ENCODE measurements around the gene TBX18. TPM values are rescaled to one million over a fixed set of nuclear protein-coding genes. Genes with fewer than 3 reads are reported as not detected.

TBX18 gene
- total and polyA plus RNA-seq, 4 donors: 0.05 to 1.3 (median 0.21) TPM

DNA sequence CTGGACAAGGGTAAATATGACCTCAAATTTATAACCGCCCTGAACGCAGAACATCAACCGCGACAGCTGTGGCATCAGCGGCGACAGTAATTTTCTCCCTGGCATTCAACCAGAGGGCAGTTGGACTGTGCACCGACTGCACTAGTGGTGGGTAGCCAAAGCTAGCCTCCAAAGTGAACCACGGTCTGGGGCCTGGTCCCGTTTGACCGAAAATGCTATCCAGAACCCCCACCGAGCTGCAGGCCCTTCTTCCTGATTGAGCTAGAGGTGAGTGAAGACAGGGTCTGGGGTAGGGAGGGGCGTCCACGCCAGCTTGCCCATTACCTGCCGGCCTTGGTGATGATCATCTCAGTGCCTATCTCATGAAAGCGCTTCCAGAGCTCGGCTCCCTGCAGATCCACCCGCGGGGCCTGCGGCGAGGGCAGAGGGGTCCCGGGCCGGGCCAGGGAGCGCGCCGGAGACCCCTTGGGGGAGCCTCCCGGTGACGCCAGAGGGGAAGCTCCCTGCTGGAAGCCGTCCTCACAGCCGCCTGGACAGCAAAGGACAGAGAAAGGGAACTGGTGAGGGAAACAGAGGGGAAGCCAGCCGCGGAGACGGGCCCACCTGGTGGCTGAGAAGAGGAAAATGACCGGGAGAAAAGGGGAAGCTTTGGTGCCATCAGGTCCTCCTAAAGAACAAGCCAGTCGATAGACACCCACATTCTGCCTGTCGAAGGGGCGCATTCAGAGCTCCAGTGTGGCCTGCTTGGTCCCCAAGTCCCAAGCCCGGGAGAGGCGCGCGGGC lies 2.0 kb downstream of the TBX18 start:
- DNase-seq: no peak
- peak overlapping the region in 1 of 2 donors; percentile 43 for H3K27ac ChIP-seq (ENCODE audit: low read depth in 1 of 2, low read length in 1 of 2)
- TF ChIP-seq, protein P1, sequence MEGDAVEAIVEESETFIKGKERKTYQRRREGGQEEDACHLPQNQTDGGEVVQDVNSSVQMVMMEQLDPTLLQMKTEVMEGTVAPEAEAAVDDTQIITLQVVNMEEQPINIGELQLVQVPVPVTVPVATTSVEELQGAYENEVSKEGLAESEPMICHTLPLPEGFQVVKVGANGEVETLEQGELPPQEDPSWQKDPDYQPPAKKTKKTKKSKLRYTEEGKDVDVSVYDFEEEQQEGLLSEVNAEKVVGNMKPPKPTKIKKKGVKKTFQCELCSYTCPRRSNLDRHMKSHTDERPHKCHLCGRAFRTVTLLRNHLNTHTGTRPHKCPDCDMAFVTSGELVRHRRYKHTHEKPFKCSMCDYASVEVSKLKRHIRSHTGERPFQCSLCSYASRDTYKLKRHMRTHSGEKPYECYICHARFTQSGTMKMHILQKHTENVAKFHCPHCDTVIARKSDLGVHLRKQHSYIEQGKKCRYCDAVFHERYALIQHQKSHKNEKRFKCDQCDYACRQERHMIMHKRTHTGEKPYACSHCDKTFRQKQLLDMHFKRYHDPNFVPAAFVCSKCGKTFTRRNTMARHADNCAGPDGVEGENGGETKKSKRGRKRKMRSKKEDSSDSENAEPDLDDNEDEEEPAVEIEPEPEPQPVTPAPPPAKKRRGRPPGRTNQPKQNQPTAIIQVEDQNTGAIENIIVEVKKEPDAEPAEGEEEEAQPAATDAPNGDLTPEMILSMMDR (IDR thresholded peaks at IDR 0.05; ENCODE audit: control extremely low read depth, extremely low read depth): no peak
- peaks cover 16 to 86% (median 85%) of the 10 kb centered on the region in 3 donors for H3K27me3 ChIP-seq (ENCODE audit: control insufficient read depth in 3 of 3, insufficient read depth in 3 of 3, low read length in 2 of 3)
- H3K4me1 ChIP-seq (ENCODE audit: control insufficient read depth in 5 of 5, insufficient read depth in 5 of 5, low read length in 5 of 5): peaks cover 0 to 11% (median 2%) of the 10 kb centered on the region in 5 donors
- no peak for ATAC-seq (ENCODE audit: insufficient read depth, low FRiP score)
- H3K4me3 ChIP-seq: no peak overlapping the region
- H3K9me3 ChIP-seq (ENCODE audit: control insufficient read depth in 4 of 4, insufficient read depth in 3 of 4, low read length in 3 of 4): peaks cover 0 to 16% (median 0%) of the 10 kb centered on the region in 4 donors
- H3K9ac ChIP-seq (ENCODE audit: insufficient read depth in 1 of 2, low read length in 2 of 2): no peak overlapping the region
- H3K36me3 ChIP-seq (ENCODE audit: control insufficient read depth in 4 of 4, insufficient read depth in 4 of 4, low read length in 4 of 4): no peaks in the 10 kb centered on the region
- 7% methylated on average over 36 to 40 of the region's 40 CpGs for WGBS, 2 donors

DNA sequence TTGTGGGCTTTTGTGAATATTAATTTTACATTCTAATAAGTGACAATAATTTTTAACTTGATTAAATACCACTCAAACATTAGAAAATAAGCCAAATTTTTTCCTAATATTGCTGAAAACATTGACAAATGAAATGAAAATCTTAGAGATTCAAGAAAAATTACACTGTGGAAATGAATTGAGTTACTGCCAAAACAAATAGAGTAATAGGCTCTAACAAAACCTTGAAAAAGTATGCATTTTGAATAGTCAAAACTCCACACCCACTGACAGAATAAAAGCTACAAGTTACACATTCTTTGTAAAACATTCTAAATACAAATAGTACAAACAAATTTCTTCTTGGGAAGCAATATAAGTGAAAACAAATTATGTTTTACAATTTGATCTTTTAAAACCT lies 5.9 kb downstream of the TBX18 start:
- Histone ChIP-seq H3K36me3 (ENCODE audit: control insufficient read depth in 4 of 4, insufficient read depth in 4 of 4, low read length in 4 of 4) (no peaks in the 10 kb centered on the region), H3K27ac (ENCODE audit: low read depth in 1 of 2, low read length in 1 of 2) (no peak overlapping the region), H3K4me3 (no peak overlapping the region), H3K9me3 (ENCODE audit: control insufficient read depth in 4 of 4, insufficient read depth in 3 of 4, low read length in 3 of 4) (peaks cover 0 to 2% (median 0%) of the 10 kb centered on the region in 4 donors), H3K9ac (ENCODE audit: insufficient read depth in 1 of 2, low read length in 2 of 2) (no peak overlapping the region), H3K4me1 (ENCODE audit: control insufficient read depth in 5 of 5, insufficient read depth in 5 of 5, low read length in 5 of 5) (peaks cover 0 to 3% (median 0%) of the 10 kb centered on the region in 5 donors), H3K27me3 (ENCODE audit: control insufficient read depth in 3 of 3, insufficient read depth in 3 of 3, low read length in 2 of 3) (peaks cover 12 to 66% (median 59%) of the 10 kb centered on the region in 3 donors)
- DNase-seq (no peak), ATAC-seq (ENCODE audit: insufficient read depth, low FRiP score) (no peak)
- TF ChIP-seq, protein P1 (IDR thresholded peaks at IDR 0.05; ENCODE audit: control extremely low read depth, extremely low read depth): no peak

DNA sequence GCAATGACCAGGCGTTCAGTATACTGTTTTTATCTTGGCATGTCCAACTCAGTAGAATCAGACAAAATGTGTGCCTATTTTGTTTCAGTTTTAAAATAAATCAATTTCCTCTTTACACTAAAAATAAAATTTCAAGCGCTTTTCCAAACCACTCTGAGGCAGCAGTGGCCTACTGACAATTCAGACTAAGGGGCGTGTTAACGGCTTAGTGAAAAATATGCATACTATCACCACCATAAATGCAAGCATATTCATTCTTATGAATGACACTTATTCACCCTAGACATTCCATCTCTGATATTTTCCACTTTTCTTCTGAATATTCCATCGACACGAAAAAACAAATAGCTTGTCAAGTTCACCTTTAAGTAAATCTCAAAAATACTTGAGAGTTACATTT lies 7.5 kb downstream of the TBX18 start:
- Histone ChIP-seq H3K4me3 (no peak overlapping the region), H3K9me3 (ENCODE audit: control insufficient read depth in 4 of 4, insufficient read depth in 3 of 4, low read length in 3 of 4) (no peaks in the 10 kb centered on the region), H3K9ac (ENCODE audit: insufficient read depth in 1 of 2, low read length in 2 of 2) (no peak overlapping the region), H3K27ac (ENCODE audit: low read depth in 1 of 2, low read length in 1 of 2) (no peak overlapping the region), H3K4me1 (ENCODE audit: control insufficient read depth in 5 of 5, insufficient read depth in 5 of 5, low read length in 5 of 5) (no peaks in the 10 kb centered on the region), H3K36me3 (ENCODE audit: control insufficient read depth in 4 of 4, insufficient read depth in 4 of 4, low read length in 4 of 4) (no peaks in the 10 kb centered on the region), H3K27me3 (ENCODE audit: control insufficient read depth in 3 of 3, insufficient read depth in 3 of 3, low read length in 2 of 3) (peaks cover 4 to 54% (median 43%) of the 10 kb centered on the region in 3 donors)
- 65 to 81% methylated on average over 6 of the region's 6 CpGs for WGBS, 2 donors
- DNase-seq (no peak), ATAC-seq (ENCODE audit: insufficient read depth, low FRiP score) (no peak)
- TF ChIP-seq, protein P1 (IDR thresholded peaks at IDR 0.05; ENCODE audit: control extremely low read depth, extremely low read depth): no peak
